Activated CD8-positive, alpha-beta memory T cell treated with anti-CD3 and anti-CD28 coated beads for 36 hours (primary cell): Measurements from ENCODE around the gene PDK2. TPM values are rescaled to one million over a fixed set of nuclear protein-coding genes. Genes with fewer than 3 reads are reported as not detected.

Experiments used
- CTCF ChIA-PET: fragments of 350-600 bp; sonication (Branson Sonifier 250); formaldehyde crosslinking; loops from one replicate; lab custom pipeline; 2021; ENCODE audit warnings: antibody characterized with exemption; lab: Charles Lee
- POLR2A ChIA-PET: fragments of 350-600 bp; sonication (Branson Sonifier 250); formaldehyde crosslinking; loops from one replicate; lab custom pipeline; 2021; ENCODE audit warnings: antibody characterized with exemption; lab: Charles Lee
- total RNA-seq, 2 experiments: library from RNA; stranded (reverse); gene quantifications; one replicate each; pipeline ENCODE4 v1.2.3, GENCODE V29; 2021

Gene PDK2
- total RNA-seq: 10 to 100 TPM; 15.0 to 18.5 TPM

DNA sequence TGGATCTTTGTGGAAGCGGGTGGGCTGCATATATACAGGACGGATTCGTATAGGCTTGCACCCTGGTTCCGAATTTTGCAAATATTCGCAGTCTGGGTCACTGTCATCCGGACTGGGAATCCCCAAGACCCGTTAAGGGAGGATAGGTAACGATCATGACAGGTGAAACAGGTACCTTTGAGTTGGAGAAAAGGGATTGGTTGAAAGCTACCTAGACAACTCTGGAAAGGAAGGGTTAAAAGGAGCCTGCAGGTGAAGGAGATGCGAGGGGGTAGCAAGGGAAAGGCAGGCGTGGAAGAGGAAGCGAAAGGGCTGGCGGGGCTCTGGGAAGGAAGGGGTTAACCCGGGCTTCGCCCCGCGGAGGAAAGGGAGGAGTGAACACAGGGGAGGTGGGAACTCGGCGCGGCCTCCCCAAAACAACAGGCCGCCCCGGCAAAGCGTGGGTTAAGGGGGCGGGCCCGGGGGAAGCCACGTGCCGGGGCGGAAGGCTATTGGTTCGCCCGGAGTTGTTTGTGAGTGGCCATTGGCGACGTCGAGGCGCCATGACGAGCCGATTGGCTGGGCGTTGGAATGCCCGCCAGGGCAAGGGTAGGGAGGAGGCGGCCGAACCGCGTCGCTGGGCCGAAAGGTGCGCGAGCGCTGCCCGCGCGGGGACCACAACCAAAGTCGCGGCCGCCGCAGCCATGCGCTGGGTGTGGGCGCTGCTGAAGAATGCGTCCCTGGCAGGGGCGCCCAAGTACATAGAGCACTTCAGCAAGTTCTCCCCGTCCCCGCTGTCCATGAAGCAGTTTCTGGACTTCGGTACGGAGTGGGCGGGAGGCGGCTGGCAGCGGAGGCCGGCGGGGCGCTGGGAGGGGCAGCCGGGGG lies at the start of gene PDK2:
PDK2 (plus strand) TSS at position 599 of the 867 bp plus-strand sequence; CDS start at position 684, 85 bp downstream.
- POLR2A ChIA-PET: interaction anchor here (0.5 to 1.2 kb wide), 4 partner anchors 10 to 331 kb away, joined by 3 to 4 read pairs (median 3); partner anchors contain the start of gene FAM117A
- CTCF ChIA-PET: interaction anchor here (0.7 to 3.1 kb wide), 25 partner anchors 9 to 302 kb away, joined by 3 to 17 read pairs (median 4); partner anchors contain the start of genes DLX3, ITGA3, LRRC59 and SGCA

DNA sequence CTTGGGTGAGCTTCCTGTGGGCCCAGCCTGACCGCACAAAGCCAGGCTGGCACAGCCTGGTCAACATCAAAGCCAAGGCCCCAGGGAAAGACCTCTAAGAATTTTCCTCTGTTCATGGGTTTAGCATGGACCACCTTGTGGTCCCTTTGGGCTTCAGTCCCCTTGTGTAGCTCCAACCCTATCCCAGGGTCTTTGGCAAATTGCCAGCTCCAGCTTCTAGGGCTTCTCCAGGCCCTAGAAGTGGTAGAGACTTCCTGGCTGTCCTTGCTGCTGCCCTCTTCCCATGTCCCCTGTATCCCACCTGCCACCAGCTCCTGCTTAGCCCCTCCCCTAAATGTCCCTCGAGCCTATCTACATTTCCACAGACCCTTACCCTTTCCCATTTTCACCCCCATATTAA lies 49.0 kb upstream of the PDK2 start:
- ChIA-PET POLR2A (no interaction called here), CTCF (interaction anchor here (3.0 kb wide), 1 partner anchor 41 kb away, joined by 9 read pairs; no protein-coding TSS in a partner anchor)

DNA sequence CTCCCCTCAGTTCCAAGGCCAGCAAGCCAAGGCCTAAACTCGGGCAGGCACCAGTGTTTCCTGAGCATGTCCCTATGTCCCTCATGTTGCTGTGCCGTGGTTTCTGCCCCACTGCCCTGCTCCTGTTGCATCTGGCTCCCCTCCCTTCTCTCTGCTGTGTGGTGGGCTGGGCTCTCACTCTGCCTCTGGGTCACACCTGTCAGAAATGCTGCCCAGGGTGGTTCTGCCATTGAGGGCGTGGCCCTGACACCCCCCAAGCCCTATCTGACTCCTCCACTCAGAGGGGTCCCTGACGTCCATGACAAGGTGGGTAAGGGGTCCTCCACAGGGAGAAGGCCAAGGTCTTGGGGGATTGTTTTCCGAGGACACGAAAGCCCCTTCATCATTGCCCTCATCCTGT lies 48.5 kb upstream of the PDK2 start:
- POLR2A ChIA-PET: no interaction called here

DNA sequence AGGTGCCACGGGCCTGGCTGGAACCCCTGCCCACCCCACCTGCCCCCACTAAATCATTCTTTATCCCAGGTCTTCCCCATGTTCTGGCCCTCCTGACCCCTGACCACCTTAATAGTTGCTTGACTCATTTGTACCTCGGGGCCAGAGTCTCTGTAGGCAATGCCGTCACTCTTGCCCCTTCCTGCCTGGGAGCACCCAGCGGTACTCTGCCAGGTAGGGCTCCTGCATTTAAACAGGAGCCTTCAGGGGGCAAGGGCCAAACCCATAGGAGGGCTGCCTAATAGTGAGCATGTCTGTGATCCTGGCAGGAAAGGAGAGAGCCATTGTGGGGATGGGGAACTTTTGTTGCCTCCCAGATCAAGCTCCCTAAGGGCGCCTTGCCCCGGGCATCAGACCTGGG lies 48.1 kb upstream of the PDK2 start:
- CTCF ChIA-PET: interaction anchor here (3.0 kb wide), 1 partner anchor 40 kb away, joined by 9 read pairs; no protein-coding TSS in a partner anchor
- POLR2A ChIA-PET: no interaction called here

More for the DNA sequence above, 48.5 kb upstream of the PDK2 start:
- CTCF ChIA-PET: interaction anchor here (3.0 kb wide), 1 partner anchor 40 kb away, joined by 9 read pairs; no protein-coding TSS in a partner anchor

DNA sequence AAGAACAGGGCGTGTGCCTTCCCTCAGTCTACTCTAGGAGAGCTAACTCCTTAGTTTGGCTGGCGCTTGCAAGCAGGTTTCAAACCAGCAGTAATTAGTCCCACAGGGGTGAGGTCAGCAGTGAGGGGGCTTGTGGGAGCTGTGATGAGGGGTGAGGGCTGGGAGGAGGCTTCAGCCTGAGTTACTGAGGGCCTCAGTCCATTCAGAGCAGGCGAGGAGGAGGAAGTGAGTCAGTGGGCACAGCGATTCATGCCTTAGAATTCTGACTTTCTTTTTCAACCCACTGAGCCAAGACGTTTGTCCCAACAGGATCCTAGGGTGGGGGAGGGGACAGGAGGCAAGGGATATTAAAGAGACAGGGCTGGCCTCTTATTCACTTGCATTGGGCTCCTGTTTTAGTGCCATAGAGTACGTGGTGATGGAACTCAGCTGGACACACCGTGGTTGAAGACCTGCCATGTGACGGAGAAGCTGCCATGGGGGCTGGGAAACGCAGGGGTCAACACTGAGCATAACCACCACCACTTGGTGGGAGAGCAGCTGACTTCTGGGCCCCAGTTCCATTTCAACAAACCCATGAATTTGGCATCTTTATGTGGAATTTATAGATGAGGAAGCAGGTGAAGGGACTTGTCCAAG lies 47.5 kb upstream of the PDK2 start:
- POLR2A ChIA-PET: no interaction called here
- CTCF ChIA-PET: no interaction called here

DNA sequence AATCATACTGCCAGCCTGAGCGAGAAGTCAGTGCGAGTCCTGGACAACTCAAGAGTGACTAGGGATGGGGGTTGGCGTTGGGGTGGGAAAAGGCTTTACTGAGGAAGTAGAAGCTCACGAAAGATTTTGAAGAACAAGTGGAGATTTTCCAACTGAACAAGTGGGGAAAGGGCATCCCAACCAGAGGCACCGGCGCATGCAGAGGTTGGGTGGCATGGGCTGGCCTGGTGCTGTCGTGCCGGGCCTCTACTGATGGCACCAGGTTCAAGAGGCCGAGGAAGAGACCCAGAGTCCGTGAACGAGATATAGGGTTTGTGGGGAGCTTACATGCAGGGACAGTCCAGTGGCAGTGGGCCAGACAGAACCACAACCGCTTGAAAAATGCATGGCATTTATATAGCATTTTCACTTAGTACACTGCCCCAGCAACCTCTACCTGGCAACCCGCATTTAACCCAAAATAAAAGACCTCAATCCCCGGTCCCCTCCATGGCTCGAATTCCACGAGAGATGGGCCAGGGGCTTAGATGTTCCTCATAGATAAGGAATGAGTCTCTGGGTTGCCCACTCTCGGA lies 46.9 kb upstream of the PDK2 start:
- ChIA-PET CTCF (no interaction called here), POLR2A (no interaction called here)

DNA sequence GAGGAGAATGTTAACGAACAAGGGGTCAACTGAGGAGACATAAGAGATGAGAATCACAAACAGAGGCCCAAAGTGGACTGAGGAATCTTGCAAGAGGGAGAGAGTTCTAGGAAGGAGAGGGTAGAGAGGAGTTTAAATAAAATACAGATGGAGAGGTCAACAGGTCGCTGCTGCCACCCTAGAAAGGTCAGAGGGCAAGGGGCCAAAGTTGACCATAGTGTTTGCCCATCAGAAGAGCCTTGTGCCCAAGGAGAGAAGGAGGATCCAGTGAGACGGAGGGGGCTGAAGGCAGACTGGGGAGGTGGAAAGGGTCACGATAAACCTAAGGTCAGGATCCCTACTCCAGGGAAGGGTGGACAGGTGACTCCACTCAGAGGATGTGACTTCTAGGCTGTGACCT lies 46.2 kb upstream of the PDK2 start:
- CTCF ChIA-PET: no interaction called here

DNA sequence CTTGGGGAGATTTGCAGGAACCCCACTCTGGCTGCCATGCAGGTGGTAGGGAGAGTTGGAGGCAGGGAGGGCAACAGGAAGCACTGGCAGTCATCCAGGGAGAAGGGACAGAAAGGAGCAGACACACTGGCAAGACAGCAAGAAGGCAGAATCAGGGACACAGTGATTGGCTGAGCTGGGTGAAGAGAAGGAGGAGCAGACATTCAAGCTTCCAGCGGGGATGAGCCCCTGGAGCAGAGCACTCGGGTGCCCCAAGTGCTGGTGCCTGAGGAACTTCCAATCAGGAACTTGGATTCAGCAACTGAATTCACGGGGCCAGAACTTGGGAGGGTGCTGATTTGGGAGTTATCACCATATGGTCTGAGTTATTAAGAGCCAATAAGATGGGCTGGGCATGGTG lies 45.5 kb upstream of the PDK2 start:
- CTCF ChIA-PET: no interaction called here
- POLR2A ChIA-PET: no interaction called here

More for the DNA sequence above, 46.2 kb upstream of the PDK2 start:
- POLR2A ChIA-PET: no interaction called here

DNA sequence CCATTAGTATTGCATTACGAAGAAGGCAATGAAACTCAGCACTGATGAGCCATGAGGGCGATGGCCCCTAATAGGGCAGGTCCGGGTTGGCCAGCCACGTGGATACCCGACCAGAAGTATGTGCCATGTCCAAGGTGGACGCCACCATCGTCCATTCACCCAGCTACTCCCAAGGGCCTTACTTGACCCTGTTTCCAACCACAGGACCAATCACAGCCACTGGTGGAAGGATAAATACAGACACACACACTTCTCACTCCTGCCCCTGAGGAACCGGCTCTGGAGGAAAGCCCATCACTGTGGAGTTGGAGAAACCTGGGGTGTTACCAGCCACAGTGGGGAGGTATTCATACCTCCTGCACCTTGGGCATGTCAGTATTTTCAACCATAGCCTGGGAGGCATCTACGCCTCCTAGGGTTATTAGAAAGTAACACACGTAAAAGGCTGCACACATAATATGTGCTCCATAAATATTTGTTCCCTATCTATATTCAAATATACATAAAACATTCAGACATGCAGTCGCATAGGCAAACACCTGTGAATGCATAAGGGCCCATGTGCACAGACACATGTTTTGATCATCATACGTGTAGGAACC lies 44.6 kb upstream of the PDK2 start:
- POLR2A ChIA-PET: no interaction called here

DNA sequence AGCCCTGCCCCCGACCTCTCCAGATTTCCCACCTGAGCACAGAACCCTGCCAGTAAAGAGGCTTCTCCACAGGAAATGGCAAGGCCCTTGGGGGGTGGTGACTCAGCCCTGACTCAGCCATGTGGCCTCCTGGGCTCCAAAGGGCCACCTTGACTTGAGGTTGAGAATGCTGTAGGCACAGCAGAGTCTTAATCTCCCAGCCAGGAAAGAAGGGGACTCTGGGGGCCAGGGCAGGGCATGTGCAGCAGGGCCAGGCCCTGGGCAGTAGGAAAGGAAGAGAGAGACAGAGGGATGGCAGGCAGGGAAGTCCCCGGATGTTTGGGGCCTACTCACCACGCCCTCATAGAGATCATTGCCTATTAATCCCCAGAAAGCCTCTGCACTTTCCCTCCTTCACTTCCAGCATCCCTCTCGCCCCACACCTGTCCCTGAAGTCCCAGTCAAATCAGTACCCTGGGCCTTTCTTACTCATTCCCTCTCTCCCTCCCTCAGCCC lies 44.0 kb upstream of the PDK2 start:
- ChIA-PET POLR2A (no interaction called here), CTCF (interaction anchor here (0.6 to 1.7 kb wide), 2 partner anchors 24 to 948 kb away, joined by 3 to 4 read pairs; no protein-coding TSS in a partner anchor)

More for the DNA sequence above, 44.6 kb upstream of the PDK2 start:
- CTCF ChIA-PET: no interaction called here

DNA sequence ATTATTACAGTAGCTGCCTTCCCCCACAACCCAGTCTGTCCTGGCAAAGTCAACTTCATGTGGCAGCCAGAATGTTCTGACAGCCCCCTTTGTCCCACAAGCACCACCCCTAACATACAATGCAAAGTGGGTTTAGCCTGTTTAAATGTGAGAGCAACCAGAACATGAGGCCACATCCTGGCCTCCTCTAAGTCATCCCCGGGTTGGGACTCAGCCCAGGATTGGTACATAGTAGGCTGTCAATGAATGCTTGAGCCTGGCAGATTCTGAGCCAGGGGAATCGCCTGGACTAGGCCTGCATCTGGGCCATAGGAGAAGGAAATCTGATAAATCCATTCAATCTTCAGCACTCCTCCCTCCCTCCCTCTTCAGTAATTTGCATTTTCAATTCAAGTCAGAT lies 43.5 kb upstream of the PDK2 start:
- ChIA-PET POLR2A (no interaction called here), CTCF (interaction anchor here (0.6 to 1.7 kb wide), 2 partner anchors 25 to 948 kb away, joined by 3 to 4 read pairs; no protein-coding TSS in a partner anchor)

DNA sequence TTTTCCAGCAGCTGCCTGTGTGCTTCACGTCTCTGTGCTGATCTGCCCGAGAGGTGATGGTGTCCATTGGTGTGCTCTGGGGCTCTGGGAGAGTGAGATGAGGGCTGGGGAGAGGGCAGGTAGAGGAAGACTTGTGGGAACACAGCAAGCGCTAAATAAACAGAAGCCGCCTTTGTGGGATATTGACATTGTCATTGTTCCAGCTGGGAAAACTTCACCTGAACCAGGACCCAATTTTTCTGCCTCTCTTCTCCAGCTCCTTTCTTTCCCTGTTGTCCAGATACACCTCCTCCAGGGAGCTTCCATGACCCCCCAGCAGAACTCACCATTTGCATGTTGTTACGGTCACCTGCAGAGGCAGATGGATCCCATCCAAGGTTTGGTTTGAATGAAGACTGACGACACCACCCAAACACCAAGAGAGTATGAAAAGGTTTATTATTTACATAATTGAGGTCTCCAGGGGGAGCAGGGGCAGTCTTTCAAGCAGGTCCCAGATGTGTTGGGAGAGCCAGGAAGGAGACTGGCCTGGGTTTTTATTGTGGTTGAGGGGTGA lies 42.8 kb upstream of the PDK2 start:
- POLR2A ChIA-PET: no interaction called here
- CTCF ChIA-PET: interaction anchor here (1.0 to 1.7 kb wide), 2 partner anchors 25 to 42 kb away, joined by 3 to 4 read pairs; no protein-coding TSS in a partner anchor

DNA sequence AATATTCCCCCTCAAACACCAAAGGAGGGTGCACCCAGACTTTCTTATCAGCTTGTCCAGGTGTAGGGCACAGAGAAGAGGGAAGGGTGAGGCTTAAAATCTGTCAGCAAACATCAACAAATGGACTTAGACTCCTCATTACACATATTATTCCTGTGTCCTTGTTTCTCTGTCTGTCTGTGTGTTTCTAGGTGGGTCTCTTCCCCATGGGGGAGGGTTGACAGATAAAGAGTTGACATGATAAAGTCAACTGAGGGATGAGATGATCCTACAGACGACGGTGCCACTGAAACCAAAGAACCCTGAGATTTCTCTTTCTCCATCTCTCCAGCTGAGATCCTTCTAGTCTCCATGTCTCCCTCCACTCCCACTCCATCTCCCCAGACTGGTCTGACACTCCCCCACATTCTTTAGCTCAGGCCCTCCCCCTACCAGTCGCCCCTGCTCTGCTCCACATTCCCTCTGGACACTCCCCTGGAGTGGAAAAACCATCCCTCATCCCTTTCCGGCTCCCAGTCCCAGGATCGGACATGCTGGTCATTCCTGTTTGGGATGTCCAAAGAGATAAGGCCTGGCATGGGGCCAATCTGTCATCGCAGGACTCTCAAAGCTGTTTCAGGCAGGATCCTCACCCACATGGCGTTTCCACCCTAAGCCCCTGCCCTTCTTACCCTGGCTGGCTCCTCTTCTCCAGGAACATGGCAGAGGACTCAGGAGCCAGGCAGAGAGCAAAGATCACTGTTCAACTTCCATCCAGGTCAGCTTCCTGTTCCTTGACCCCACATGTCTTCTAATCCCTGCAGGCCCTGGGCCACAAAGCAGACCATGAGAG lies 42.1 kb upstream of the PDK2 start:
- ChIA-PET CTCF (interaction anchor here (1.0 to 1.7 kb wide), 2 partner anchors 26 to 41 kb away, joined by 3 to 4 read pairs; no protein-coding TSS in a partner anchor), POLR2A (no interaction called here)

DNA sequence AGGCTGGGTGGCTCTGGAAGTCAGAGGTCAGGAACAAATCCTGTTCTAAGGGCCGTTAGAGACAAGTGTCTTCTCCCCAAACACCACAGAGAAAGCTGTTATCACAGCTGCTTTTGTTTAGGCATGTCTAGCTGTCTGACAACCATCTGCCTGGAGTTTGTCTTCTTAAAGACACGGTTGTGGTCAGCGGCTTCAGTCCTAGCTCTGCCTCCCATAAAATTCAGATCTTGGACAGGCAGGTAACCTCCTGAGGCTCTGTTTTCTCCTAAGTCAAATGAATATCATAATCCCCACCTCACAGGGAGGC lies 41.5 kb upstream of the PDK2 start:
- POLR2A ChIA-PET: no interaction called here

DNA sequence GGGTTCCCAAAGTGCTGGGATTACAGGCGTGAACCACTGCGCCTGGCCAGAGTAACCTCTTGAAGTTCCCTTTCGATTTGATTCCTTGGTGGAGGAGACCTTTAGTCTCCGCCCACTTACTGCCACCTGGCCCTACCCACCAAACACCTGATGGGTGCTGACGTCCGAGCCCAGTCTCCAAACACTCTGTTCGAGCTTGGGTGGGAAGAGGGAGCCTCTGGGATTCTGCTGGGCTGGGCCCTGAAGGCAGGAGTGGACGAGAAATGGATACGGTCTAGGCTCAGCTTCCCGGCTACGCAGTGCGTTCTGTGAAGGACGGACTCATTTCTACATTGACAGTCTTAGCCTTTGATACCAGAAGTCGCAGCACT lies 40.1 kb upstream of the PDK2 start:
- POLR2A ChIA-PET: interaction anchor here (0.7 to 1.0 kb wide), 3 partner anchors 94 to 652 kb away, joined by 3 to 4 read pairs (median 4); no protein-coding TSS in a partner anchor
- CTCF ChIA-PET: interaction anchor here (1.1 to 1.9 kb wide), 3 partner anchors 27 to 39 kb away, joined by 3 to 14 read pairs (median 4); no protein-coding TSS in a partner anchor

More for the DNA sequence above, 41.5 kb upstream of the PDK2 start:
- CTCF ChIA-PET: no interaction called here

DNA sequence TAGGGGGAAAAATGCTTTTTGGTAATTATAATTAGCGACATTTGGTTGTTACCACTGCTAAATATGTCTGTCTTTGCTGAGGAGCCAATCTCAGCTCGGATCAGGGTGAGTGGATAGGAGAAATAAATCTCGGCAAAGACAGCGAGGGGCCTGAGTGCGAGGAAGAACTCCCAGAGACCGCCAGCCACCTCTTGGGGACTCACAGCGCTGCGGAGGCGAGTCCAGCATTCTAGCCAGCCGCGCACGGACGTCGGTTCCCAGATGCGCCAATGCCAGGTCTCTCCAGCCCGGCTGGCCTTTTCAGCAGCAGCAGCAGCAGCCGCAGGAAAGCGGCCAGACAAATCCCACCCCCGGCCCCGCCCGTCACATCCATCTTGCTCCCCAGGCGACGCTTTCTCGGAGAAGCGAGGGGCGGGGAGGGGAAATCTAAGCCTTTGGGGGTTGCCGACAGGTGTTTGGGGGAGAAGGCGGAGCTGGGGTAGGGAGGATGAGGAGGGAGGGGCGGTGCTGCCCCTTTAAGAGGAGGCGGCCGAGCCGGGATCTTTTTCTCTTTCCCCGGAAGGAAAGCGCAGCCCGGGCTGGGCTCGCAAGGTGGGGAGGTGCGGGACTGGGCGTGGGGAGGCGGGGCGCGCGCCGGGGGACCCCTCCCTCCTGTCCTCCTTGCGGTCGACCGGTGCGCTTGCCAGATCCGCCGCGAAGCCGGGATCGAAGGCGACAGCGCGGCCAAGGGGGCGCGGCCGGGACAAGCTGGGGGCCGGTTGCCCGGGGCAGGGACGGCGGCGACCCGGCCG lies 39.5 kb upstream of the PDK2 start, which contains the start of gene ITGA3:
ITGA3 (plus strand) TSS at position 685 of the 791 bp plus-strand sequence. CDS start 330 bp downstream, outside the sequence.
- ChIA-PET POLR2A (interaction anchor here (0.7 to 1.1 kb wide), 4 partner anchors 38 to 652 kb away, joined by 3 to 4 read pairs (median 4); no protein-coding TSS in a partner anchor), CTCF (interaction anchor here (0.8 to 3.0 kb wide), 16 partner anchors 11 to 194 kb away, joined by 3 to 14 read pairs (median 4); partner anchors contain the start of gene PDK2)
